Measurements from ENCODE around the gene POLR2E.

Gene POLR2E

GRCh38 chr19:1068009-1069001 lies 26.9 kb downstream of the POLR2E start:
- TF ChIP-seq ZFX (IDR thresholded peaks at IDR 0.05; ENCODE audit: borderline replicate concordance) = no peak
- TF ChIP-seq, protein P1, sequence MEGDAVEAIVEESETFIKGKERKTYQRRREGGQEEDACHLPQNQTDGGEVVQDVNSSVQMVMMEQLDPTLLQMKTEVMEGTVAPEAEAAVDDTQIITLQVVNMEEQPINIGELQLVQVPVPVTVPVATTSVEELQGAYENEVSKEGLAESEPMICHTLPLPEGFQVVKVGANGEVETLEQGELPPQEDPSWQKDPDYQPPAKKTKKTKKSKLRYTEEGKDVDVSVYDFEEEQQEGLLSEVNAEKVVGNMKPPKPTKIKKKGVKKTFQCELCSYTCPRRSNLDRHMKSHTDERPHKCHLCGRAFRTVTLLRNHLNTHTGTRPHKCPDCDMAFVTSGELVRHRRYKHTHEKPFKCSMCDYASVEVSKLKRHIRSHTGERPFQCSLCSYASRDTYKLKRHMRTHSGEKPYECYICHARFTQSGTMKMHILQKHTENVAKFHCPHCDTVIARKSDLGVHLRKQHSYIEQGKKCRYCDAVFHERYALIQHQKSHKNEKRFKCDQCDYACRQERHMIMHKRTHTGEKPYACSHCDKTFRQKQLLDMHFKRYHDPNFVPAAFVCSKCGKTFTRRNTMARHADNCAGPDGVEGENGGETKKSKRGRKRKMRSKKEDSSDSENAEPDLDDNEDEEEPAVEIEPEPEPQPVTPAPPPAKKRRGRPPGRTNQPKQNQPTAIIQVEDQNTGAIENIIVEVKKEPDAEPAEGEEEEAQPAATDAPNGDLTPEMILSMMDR (IDR thresholded peaks at IDR 0.05) = no peak

GRCh38 chr19:1067341-1067957 lies 27.7 kb downstream of the POLR2E start:
- peak overlapping the region; percentile 90 for H3K27ac ChIP-seq
- no peak for TF ChIP-seq ZFX (IDR thresholded peaks at IDR 0.05; ENCODE audit: borderline replicate concordance)
- TF ChIP-seq, protein P1 (IDR thresholded peaks at IDR 0.05) = no peak

More at GRCh38 chr19:1068009-1069001, 26.9 kb downstream of the POLR2E start:
- no peak overlapping the region for H3K27ac ChIP-seq

DNA sequence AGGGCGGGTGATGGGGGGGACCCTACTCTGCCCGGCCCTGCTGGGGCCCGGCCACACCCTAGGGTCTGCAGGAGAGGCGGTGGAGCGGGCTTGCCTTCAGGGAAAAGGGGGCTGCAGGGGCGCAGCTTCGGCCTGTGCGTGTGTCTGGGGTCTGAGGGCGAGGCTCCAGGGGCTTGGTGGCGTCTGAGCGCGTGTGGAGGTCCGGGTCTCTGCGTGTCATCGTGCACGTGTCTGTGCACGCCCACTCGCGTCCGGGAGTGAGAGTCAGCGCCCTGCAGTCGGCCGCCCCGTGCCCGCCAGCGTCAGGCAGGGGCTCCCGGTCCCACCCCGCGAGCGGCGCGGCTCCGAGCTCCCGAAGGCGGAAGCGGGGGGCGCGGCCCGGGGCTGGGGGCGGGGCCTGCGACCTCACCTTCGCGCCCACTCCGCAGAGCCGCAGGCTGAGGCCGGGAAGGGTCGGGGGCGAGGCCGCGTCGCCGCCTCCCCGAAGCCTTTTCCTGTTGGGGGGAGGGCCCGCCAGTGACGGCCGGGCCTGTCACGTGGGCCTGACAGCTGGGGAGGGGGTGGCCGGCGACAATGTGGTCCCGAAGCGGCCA lies 28.3 kb downstream of the POLR2E start, which contains the start of gene ARHGAP45:
Gene ARHGAP45 (plus strand): TSS at position 420 of the 593 bp plus-strand sequence. CDS start 239 bp downstream, outside the sequence.
- H3K27ac ChIP-seq = peak within 1 kb of the TSS; percentile 90

DNA sequence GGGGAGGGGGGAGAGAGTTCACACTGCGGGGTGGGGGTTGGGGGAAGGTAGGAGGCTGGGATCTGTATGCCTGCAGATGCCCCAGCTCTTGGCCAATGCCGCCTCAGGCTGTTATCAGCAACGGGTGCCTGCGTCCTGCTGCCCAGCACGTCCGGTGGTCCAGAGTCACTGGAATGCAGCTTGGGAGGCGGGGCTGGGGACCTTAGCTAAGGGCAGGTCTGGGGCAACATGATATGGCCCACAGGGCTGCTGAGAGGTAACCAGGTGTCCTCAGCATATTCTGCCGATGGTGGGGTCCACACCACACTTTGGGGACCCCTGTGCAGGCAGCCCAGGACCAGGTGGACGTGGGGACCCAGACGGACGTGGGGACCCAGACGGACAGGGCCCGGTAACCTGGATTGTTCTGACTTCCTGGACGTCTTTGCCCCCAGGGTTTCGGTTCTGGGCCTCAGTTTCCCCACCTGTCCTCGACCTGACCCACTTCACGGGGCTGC lies 28.9 kb downstream of the POLR2E start:
- no peak for TF ChIP-seq ZFX (IDR thresholded peaks at IDR 0.05; ENCODE audit: borderline replicate concordance)
- TF ChIP-seq, protein P1 (IDR thresholded peaks at IDR 0.05) = no peak
- peak overlapping the region; percentile 90 for H3K27ac ChIP-seq

More for the DNA sequence above, 28.3 kb downstream of the POLR2E start, which contains the start of gene ARHGAP45:
- TF ChIP-seq, protein P1 (IDR thresholded peaks at IDR 0.05) = no peak
- TF ChIP-seq ZFX (IDR thresholded peaks at IDR 0.05; ENCODE audit: borderline replicate concordance) = no peak

DNA sequence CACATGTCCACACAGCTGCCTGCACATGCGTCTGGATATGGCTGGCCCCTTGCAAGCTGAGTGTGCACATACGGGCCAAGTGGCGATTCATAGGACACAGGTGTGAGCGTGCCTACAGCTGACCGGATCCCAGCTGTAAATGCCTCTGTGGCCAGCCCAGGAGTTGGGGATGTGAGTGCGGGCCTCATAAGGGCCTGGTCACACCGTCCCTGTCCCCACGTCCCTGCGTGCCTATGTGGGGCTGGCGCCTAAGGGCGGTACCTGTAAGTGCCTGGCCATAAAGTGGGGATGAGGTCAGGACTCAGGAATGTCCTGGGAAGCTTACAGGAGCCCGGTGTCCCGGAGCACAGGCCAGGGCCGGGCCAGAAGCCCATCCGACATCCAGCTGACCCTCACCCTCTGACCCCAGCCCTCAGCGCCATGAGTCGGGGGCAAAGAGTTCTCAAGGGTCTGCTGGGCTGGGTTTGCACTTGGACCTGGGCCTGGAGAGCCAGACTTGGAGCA lies 29.5 kb downstream of the POLR2E start:
- no peak for TF ChIP-seq ZFX (IDR thresholded peaks at IDR 0.05; ENCODE audit: borderline replicate concordance)
- TF ChIP-seq, protein P1 (IDR thresholded peaks at IDR 0.05) = no peak
- H3K27ac ChIP-seq = peak overlapping the region; percentile 90

GRCh38 chr19:1064661-1065605 lies 30.2 kb downstream of the POLR2E start:
- TF ChIP-seq ZFX (IDR thresholded peaks at IDR 0.05; ENCODE audit: borderline replicate concordance) = no peak
- TF ChIP-seq, protein P1 (IDR thresholded peaks at IDR 0.05) = peak; percentile 87

More at GRCh38 chr19:1064661-1065605, 30.2 kb downstream of the POLR2E start:
- peak overlapping the region; percentile 90 for H3K27ac ChIP-seq

Data from 22Rv1 (cell line).